Activated CD4-positive, alpha-beta T cell treated with anti-CD3 and anti-CD28 coated beads, Interleukin-2, amount 50 U/mL, for 24 hours (primary cell): ENCODE measurements around the gene BTBD9.
A peak's percentile ranks its signal among the peaks of the same experiment; 100 is the strongest.
"Not testable (repeated sequence)": the region's sequence is repeated elsewhere in the genome, so short reads cannot be mapped to it uniquely, and the experiment has no call there.

Experiments
- DNase-seq, 2 donors: peaks; one replicate each; pipeline ENCODE4 v3.0.0-alpha.2; 2020; ENCODE audit warnings: low read depth in 1 of 2, low spot score in 1 of 2

BTBD9 gene

GRCh38 chr6:38133932-38134703, 505.6 kb downstream of the BTBD9 start:
- no peak for DNase-seq

- DNase-seq = peak in 1 of 2 donors; percentile 2
Measured at GRCh38 chr6:38131527-38131965, 508.2 kb downstream of the BTBD9 start.

- DNase-seq = no peak
Measured at GRCh38 chr6:38127284-38127683, 512.4 kb downstream of the BTBD9 start.

- not testable (repeated sequence) for DNase-seq
Measured at GRCh38 chr6:38124224-38124926, 515.4 kb downstream of the BTBD9 start.

GRCh38 chr6:38119516-38119915, 520.2 kb downstream of the BTBD9 start:
- DNase-seq = no peak

GRCh38 chr6:38118791-38119365, 520.9 kb downstream of the BTBD9 start:
- no peak for DNase-seq
